Activated CD4-positive, alpha-beta memory T cell treated with anti-CD3 and anti-CD28 coated beads, Interleukin-2, amount 10 ng/mL, durations not matched to agents 7 days and 5 days (primary cell): Measurements from ENCODE around the gene MEF2A. TPM values are rescaled to one million over a fixed set of nuclear protein-coding genes. Genes with fewer than 3 reads are reported as not detected.
A peak's percentile ranks its signal among the peaks of the same experiment; 100 is the strongest.
"Not testable (repeated sequence)": the region's sequence is repeated elsewhere in the genome, so short reads cannot be mapped to it uniquely, and the experiment has no call there.

Experiments
- CTCF ChIA-PET: fragments of 350-600 bp; sonication (Branson Sonifier 250); formaldehyde crosslinking; loops from one replicate; lab custom pipeline; 2021; ENCODE audit warnings: antibody characterized with exemption, inconsistent platforms; lab: Charles Lee
- POLR2A ChIA-PET: fragments of 350-600 bp; sonication (Branson Sonifier 250); formaldehyde crosslinking; loops from one replicate; lab custom pipeline; 2021; ENCODE audit warnings: antibody characterized with exemption; lab: Charles Lee
- DNase-seq: peaks from one replicate; pipeline ENCODE4 v3.0.0-alpha.2; 2020
- H3K27ac Mint-ChIP-seq: one replicate; pipeline ENCODE4 v1.8.0; 2021; ENCODE audit warnings: mild to moderate bottlenecking, mixed read lengths
- H3K27me3 Mint-ChIP-seq: one replicate; pipeline ENCODE4 v1.8.0; 2021; ENCODE audit warnings: mixed read lengths
- H3K36me3 Mint-ChIP-seq: one replicate; pipeline ENCODE4 v1.8.0; 2021; ENCODE audit warnings: low read depth, mixed read lengths
- H3K4me1 Mint-ChIP-seq: one replicate; pipeline ENCODE4 v1.8.0; 2021; ENCODE audit warnings: mixed read lengths
- H3K4me3 Mint-ChIP-seq: one replicate; pipeline ENCODE4 v1.8.0; 2021; ENCODE audit warnings: mild to moderate bottlenecking, mixed read lengths
- H3K9me3 Mint-ChIP-seq: one replicate; pipeline ENCODE4 v1.8.0; 2021; ENCODE audit warnings: mixed read lengths
- total RNA-seq, 2 experiments: library from RNA; stranded (reverse); gene quantifications; one replicate each; pipeline ENCODE4 v1.2.3, GENCODE V29; 2021

Gene MEF2A
- total RNA-seq, 2 experiments from 2014 or later: 24.6 to 24.8 TPM

DNA sequence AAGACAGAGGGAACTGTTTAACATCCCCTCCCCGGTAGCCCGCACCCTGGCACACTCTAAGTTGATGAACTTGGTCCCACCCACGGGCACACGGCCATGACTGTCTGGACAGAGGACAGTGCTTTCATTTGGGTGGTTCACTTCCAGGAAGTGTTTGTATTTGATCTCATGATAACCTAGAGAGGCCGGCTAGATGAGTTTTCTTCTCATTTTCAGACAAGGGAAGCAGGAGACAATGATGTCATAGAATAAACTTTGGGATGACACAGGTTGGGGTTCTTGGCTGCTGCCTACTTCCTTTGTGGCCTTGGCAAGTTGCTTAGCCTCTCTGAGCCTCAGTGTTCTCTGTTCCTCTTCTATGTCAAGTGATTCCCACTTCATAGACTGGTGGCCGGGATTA lies 183.6 kb downstream of the MEF2A start:
- POLR2A ChIA-PET: no interaction called here
- H3K36me3 Mint-ChIP-seq: no peaks in the 10 kb centered on the region
- no peak overlapping the region for H3K4me3 Mint-ChIP-seq
- no peaks in the 10 kb centered on the region for H3K9me3 Mint-ChIP-seq
- no peaks in the 10 kb centered on the region for H3K4me1 Mint-ChIP-seq
- CTCF ChIA-PET: no interaction called here
- H3K27me3 Mint-ChIP-seq: peaks cover 2% of the 10 kb centered on the region
- no peak for DNase-seq
- H3K27ac Mint-ChIP-seq: no peak overlapping the region

DNA sequence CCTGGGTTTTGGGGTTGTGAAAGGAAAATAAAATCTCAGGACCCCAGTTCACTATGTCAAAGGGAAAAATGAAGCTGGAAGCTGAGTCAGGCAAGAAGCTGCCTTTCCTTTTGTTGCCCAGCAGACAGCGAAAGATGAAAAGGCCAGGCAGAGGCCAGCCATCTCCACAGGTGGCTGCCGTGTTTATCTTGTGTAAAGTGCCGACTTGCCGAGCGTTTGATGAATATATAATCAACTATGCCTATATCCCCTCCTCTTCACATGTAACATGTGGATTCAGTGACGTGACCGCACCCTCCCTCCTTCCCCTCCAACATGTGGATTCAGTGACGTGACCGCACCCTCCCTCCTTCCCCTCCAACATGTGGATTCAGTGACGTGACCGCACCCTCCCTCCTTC lies 184.5 kb downstream of the MEF2A start:
- H3K27me3 Mint-ChIP-seq, CTCF ChIA-PET, H3K36me3 Mint-ChIP-seq, H3K4me3 Mint-ChIP-seq, H3K9me3 Mint-ChIP-seq, DNase-seq, POLR2A ChIA-PET, H3K27ac Mint-ChIP-seq, H3K4me1 Mint-ChIP-seq: not testable (repeated sequence)

DNA sequence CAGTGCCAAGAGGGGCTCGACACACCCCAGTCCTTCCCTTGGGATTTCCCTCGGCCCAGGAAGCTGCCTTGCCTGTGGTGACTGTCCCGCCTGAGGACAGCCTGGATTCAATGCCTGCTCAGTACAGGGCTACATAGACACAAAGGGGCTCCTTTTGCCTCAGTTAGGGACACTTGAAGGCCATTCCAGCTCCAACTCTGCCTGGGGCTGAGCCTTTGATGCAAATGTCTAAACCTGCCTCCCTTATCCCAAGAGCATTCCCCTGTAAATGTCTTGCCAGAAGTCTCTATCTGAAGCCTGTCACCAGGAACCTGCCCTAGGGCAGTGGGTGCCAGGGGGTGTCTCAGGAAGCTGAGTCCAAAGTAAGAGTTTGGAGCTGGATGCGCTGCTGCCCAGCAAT lies 186.8 kb downstream of the MEF2A start:
- Mint-ChIP-seq H3K27me3 (no peaks in the 10 kb centered on the region), H3K4me1 (no peaks in the 10 kb centered on the region), H3K9me3 (no peaks in the 10 kb centered on the region), H3K4me3 (no peak overlapping the region), H3K27ac (no peak overlapping the region), H3K36me3 (no peaks in the 10 kb centered on the region)
- ChIA-PET CTCF (interaction anchor here (5.7 kb wide), 1 partner anchor 481 kb away, joined by 84 read pairs; no protein-coding TSS in a partner anchor), POLR2A (interaction anchor here (1.5 kb wide), 1 partner anchor 19 kb away, joined by 3 read pairs; the partner anchor contains the start of gene LYSMD4)
- no peak for DNase-seq

DNA sequence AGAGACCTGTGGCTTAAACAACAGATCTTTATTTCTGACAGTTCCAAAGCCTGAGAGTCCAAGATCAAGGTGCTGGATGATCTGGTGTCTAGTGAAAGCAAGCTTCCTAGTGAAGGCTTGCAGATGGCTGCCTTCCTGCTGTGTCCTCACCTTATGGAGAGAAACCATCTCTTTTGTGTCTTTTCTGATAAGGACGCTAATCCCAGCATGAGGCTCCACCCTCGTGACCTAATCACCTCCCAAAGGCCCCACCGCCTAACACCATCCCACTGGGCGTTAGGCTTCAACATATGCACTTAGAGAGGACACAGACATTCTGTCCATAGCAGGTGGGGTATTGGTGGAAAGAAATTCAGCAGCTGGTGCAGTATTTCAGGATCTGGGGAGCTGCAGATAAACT lies 187.3 kb downstream of the MEF2A start:
- Mint-ChIP-seq H3K4me3 (no peak overlapping the region), H3K9me3 (no peaks in the 10 kb centered on the region), H3K4me1 (no peaks in the 10 kb centered on the region), H3K27ac (no peak overlapping the region), H3K36me3 (no peaks in the 10 kb centered on the region), H3K27me3 (no peaks in the 10 kb centered on the region)
- POLR2A ChIA-PET: interaction anchor here (1.5 kb wide), 1 partner anchor 20 kb away, joined by 3 read pairs; the partner anchor contains the start of gene LYSMD4
- CTCF ChIA-PET: interaction anchor here (2.3 to 5.7 kb wide), 2 partner anchors 49 to 481 kb away, joined by 14 to 84 read pairs; no protein-coding TSS in a partner anchor
- DNase-seq: no peak

DNA sequence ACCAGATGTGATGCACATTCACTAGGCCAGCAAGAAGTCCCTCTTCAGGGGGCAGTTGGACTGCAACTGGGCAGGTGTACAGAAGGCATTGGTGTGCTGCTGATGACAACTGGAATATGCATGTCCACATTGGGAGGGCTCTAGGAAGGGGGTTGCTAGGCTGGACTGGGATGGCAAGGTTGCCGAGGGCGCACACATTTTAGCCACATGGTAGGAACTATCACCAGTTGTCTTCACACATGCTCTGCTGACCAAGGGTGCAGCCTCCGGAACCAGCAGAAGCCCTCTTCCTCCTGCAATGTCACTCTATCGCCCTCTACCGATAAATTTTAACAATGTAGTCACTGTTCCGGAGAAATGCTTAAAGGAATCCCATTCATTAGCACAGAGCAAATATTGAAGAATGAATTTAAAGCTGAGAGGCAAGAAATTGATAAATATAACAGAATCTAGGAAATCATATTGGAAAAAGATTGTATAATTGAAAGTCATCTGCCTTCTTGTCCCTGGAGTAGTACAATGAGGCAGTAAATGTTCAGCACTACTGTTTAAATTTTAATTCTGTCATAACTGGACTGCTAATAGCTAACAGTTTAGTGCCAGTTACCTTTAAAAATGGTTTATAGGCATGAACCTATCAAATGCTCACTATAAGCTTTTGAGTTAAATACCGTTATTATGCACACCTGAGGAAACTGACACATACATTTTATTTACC lies 190.1 kb downstream of the MEF2A start:
- no peaks in the 10 kb centered on the region for H3K36me3 Mint-ChIP-seq
- no peaks in the 10 kb centered on the region for H3K4me1 Mint-ChIP-seq
- ChIA-PET POLR2A (no interaction called here), CTCF (interaction anchor here (0.7 to 5.7 kb wide), 23 partner anchors 8 to 652 kb away, joined by 3 to 84 read pairs (median 4); partner anchors contain the start of genes LRRC28, LYSMD4 and SYNM)
- no peak overlapping the region for H3K27ac Mint-ChIP-seq
- DNase-seq: peak; percentile 37
- H3K9me3 Mint-ChIP-seq: no peaks in the 10 kb centered on the region
- H3K27me3 Mint-ChIP-seq: peaks cover 3% of the 10 kb centered on the region
- no peak overlapping the region for H3K4me3 Mint-ChIP-seq

DNA sequence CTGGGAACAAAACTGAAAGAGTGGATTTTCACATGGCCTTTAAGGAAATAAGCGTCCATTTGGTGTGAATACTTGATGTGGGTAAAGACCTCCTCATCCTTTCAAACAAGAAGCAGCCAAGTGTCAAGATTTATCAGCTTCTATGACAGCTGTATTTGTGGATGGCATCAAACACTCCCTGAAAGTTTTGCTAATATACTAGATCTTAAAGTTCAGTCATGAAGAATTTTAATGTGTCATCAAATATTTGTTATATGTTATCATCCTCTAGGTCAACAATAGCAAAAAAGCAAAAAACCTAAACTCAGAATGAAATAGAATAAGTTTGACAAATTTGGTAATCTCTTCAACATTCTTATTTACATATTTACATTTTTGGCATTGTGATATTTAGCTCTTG lies 196.5 kb downstream of the MEF2A start:
- H3K4me3 Mint-ChIP-seq: no peak overlapping the region
- no peaks in the 10 kb centered on the region for H3K4me1 Mint-ChIP-seq
- ChIA-PET CTCF (no interaction called here), POLR2A (no interaction called here)
- no peak overlapping the region for H3K27ac Mint-ChIP-seq
- H3K27me3 Mint-ChIP-seq: peaks cover 6% of the 10 kb centered on the region
- no peaks in the 10 kb centered on the region for H3K9me3 Mint-ChIP-seq
- DNase-seq: no peak
- H3K36me3 Mint-ChIP-seq: no peaks in the 10 kb centered on the region

DNA sequence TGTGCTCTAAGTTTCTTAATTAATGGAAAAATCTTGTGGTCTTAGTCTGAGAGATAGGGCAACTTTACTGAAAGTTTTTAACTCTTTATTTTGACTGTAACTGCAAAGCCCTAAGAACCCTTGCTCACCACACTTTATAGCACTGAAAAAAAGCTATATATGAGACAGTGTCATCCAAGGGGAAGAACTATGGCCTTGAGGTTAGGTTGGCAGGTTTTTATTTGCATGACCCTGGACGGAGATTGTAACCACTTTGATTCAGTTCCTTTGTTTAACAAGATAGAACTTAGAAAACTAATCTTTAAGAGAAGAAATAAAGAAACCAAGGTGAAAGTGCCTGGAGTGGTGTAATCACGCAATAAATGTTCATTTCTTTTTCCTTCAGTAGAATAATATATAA lies 198.0 kb downstream of the MEF2A start:
- H3K4me1 Mint-ChIP-seq: no peaks in the 10 kb centered on the region
- no peak overlapping the region for H3K4me3 Mint-ChIP-seq
- no peak for DNase-seq
- no peak overlapping the region for H3K27ac Mint-ChIP-seq
- CTCF ChIA-PET: interaction anchor here (1.4 kb wide), 1 partner anchor 8 kb away, joined by 3 read pairs; no protein-coding TSS in a partner anchor
- peaks cover 6% of the 10 kb centered on the region for H3K27me3 Mint-ChIP-seq
- H3K36me3 Mint-ChIP-seq: no peaks in the 10 kb centered on the region
- H3K9me3 Mint-ChIP-seq: no peaks in the 10 kb centered on the region
- POLR2A ChIA-PET: no interaction called here

DNA sequence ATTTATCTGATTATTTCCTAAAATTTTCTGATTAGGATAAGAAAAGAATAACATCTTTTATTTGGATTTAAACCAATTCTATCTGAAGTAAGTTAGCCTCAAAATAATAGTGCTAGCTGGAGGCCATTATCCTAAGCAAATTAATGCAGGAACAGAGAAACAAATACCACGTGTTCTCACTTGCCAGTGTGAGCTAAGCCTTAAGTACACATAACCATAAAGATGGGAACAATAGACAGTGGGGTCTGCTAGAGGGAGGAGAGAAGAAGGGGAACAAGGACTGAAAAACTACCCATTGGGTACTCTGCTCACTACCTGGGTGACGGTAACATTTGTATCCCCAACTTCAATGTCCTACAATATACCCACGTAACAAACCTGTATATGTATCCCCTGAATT lies 198.7 kb downstream of the MEF2A start:
- H3K4me1 Mint-ChIP-seq: no peaks in the 10 kb centered on the region
- POLR2A ChIA-PET: no interaction called here
- CTCF ChIA-PET: interaction anchor here (1.4 kb wide), 1 partner anchor 8 kb away, joined by 3 read pairs; no protein-coding TSS in a partner anchor

More for the DNA sequence above, 198.7 kb downstream of the MEF2A start:
- Mint-ChIP-seq H3K27me3 (peaks cover 6% of the 10 kb centered on the region), H3K9me3 (no peaks in the 10 kb centered on the region), H3K4me3 (no peak overlapping the region), H3K36me3 (no peaks in the 10 kb centered on the region), H3K27ac (no peak overlapping the region)
- no peak for DNase-seq

Other genes starting within 250 kb of the MEF2A start
- gene LYSMD4, start 167.5 kb downstream of the MEF2A start, total RNA-seq: 10 to 100 TPM; 10.7 to 10.9 TPM